ENCODE results near the gene NACAD. TPM values are rescaled to one million over a fixed set of nuclear protein-coding genes. Genes with fewer than 3 reads are reported as not detected.

Gene NACAD
- total and polyA plus RNA-seq, 2 of the 4 experiments (the other 2 are of a cell fraction) = 0.54 to 2.2 TPM

- ChIA-PET CTCF (interaction anchor here (0.6 kb wide), 2 partner anchors 15 to 36 kb away, joined by 3 to 6 read pairs; no protein-coding TSS in a partner anchor), POLR2A (ENCODE audit: unreplicated experiment) (no interaction called here)
- H4K5ac ChIP-seq (ENCODE audit: low read depth, low read length) = no peak overlapping the region
- peaks cover 10% of the 10 kb centered on the region for H3K36me3 ChIP-seq (ENCODE audit: control insufficient read depth, insufficient read depth, low read length)
- no peaks in the 10 kb centered on the region for H3K9me3 ChIP-seq (ENCODE audit: control insufficient read depth, insufficient read depth, low read length)
- no peak overlapping the region for H2BK20ac ChIP-seq (ENCODE audit: low read depth, low read length)
- no peak overlapping the region for H4K8ac ChIP-seq (ENCODE audit: low read depth in 2 of 2, low read length in 2 of 2)
- H3K4me3 ChIP-seq (ENCODE audit: insufficient read depth, low read depth, low read length) = no peak overlapping the region
- no peak overlapping the region for H4K91ac ChIP-seq (ENCODE audit: insufficient read depth, low read depth, low read length)
- no peak overlapping the region for H2BK120ac ChIP-seq (ENCODE audit: low read depth, low read length)
- H3K14ac ChIP-seq (replicated peaks; ENCODE audit: low read depth, low read length) = no peak overlapping the region
- no peak overlapping the region for H3K23ac ChIP-seq (ENCODE audit: low read depth, low read length)
- no peaks in the 10 kb centered on the region for H3K27me3 ChIP-seq (ENCODE audit: control insufficient read depth, insufficient read depth, low read length)
- no peak overlapping the region for H3K4ac ChIP-seq (ENCODE audit: low read depth, low read length)
- no peak overlapping the region for H3K4me2 ChIP-seq (ENCODE audit: low read depth, low read length)
- peaks cover 22 to 67% of the 10 kb centered on the region in 2 experiments for H3K79me1 ChIP-seq (ENCODE audit: low read depth in 1 of 2, low read length in 2 of 2)
- H3K27ac ChIP-seq (ENCODE audit: insufficient read depth, low read length) = no peak overlapping the region
- intact Hi-C loops (cut with micrococcal nuclease) = no loop called here
- peaks cover 1% of the 10 kb centered on the region for H3K4me1 ChIP-seq (ENCODE audit: control insufficient read depth, insufficient read depth, low read length)
- H2AFZ ChIP-seq (replicated peaks; ENCODE audit: low read length, poor library complexity) = no peak overlapping the region
- DNase-seq = no peak
- H2BK5ac ChIP-seq (ENCODE audit: low read depth, low read length, poor library complexity, severe bottlenecking) = no peak overlapping the region
- H2BK15ac ChIP-seq (ENCODE audit: low read depth, low read length) = no peak overlapping the region
- ATAC-seq (ENCODE audit: low read depth) = no peak
- dilution Hi-C loops (cut with HindIII; ENCODE audit: low sequenced_read_pairs, unreplicated experiment) = no loop called here
- H2AK9ac ChIP-seq (replicated peaks; ENCODE audit: low read depth, low read length, poor library complexity) = no peak overlapping the region
- peaks cover 19% of the 10 kb centered on the region for H4K20me1 ChIP-seq (ENCODE audit: insufficient read depth, low read length)
- H3K9ac ChIP-seq (ENCODE audit: low read depth, low read length) = no peak overlapping the region
- in situ Hi-C loops (cut with MboI; ENCODE audit: low sequenced_read_pairs) = no loop called here
- H2AK5ac ChIP-seq (ENCODE audit: low read depth, low read length) = no peak overlapping the region
- H3K56ac ChIP-seq (ENCODE audit: extremely low read depth, insufficient read depth, low read length) = no peak overlapping the region
- no peak overlapping the region for H3K18ac ChIP-seq (ENCODE audit: low read depth, low read length)
- H3K9me1 ChIP-seq (ENCODE audit: insufficient read depth, low read length) = peaks cover 13% of the 10 kb centered on the region
- no TSS peak for BruUV-seq (replicated peaks)
- TF ChIP-seq MAZ (IDR thresholded peaks at IDR 0.05; ENCODE audit: borderline replicate concordance, low read depth, low read length) = no peak
- no peak for TF ChIP-seq POLR2A (IDR thresholded peaks at IDR 0.05; ENCODE audit: low read depth, low read length)
- TF ChIP-seq SMC3 (IDR thresholded peaks at IDR 0.05; ENCODE audit: low read depth, low read length) = no peak
- TF ChIP-seq CHD1 (IDR thresholded peaks at IDR 0.05; ENCODE audit: low read depth, low read length) = no peak
- no peak for TF ChIP-seq RAD21 (IDR thresholded peaks at IDR 0.05; ENCODE audit: low read length)
- no peak for TF ChIP-seq RFX5 (IDR thresholded peaks at IDR 0.05; ENCODE audit: low read depth, low read length)
- TF ChIP-seq RCOR1 (IDR thresholded peaks at IDR 0.05; ENCODE audit: insufficient replicate concordance, low read length) = no peak
- no peak for TF ChIP-seq BHLHE40 (IDR thresholded peaks at IDR 0.05; ENCODE audit: low read depth, low read length)
- no peak for TF ChIP-seq CTCF (conservative IDR thresholded peaks at IDR 0.05; ENCODE audit: low read depth, low read length)
- TF ChIP-seq NFE2L2 (IDR thresholded peaks at IDR 0.05; ENCODE audit: low read depth, low read length) = no peak
- TF ChIP-seq CEBPB (IDR thresholded peaks at IDR 0.05; ENCODE audit: low read depth, low read length) = no peak
- no peak for TF ChIP-seq USF2 (IDR thresholded peaks at IDR 0.05; ENCODE audit: low read depth, low read length)
- TF ChIP-seq ELK1 (IDR thresholded peaks at IDR 0.05; ENCODE audit: borderline replicate concordance, low read depth, low read length) = no peak
- TF ChIP-seq MXI1 (IDR thresholded peaks at IDR 0.05; ENCODE audit: borderline replicate concordance, low read depth, low read length) = no peak
- no peak for TF ChIP-seq FOS (IDR thresholded peaks at IDR 0.05; ENCODE audit: low read depth, low read length)
- TF ChIP-seq MAFK (IDR thresholded peaks at IDR 0.05; ENCODE audit: low read depth, low read length) = no peak
- WGBS, 2 experiments (ENCODE audit: extremely low coverage in 2 of 2, insufficient read length in 1 of 2) = no CpG with 5 or more reads among the region's 3 CpGs
These were observed 34.3 kb downstream of the NACAD start for GRCh38 chr7:45054442-45054841.
